Panc1 (cell line): ENCODE results near the gene EIF4E1B.

Experiments
- POLR2AphosphoS5 ChIP-seq: IDR thresholded peaks from 2 replicates; pipeline ENCODE4 v1.6.1; 2012; ENCODE audit warnings: mild to moderate bottlenecking, low read depth, low read length, moderate library complexity
- SIN3A ChIP-seq: IDR thresholded peaks from 2 replicates; pipeline ENCODE4 v1.6.1; 2012; ENCODE audit warnings: low read depth, mild to moderate bottlenecking, low read length, moderate library complexity, borderline replicate concordance; ENCODE audit not compliant: insufficient read depth
- TF ChIP-seq, protein P1 (sequence below): fragments of 450-650 bp; IDR thresholded peaks from 2 replicates; pipeline ENCODE4 v1.5.1; 2017; ENCODE audit warnings: mild to moderate bottlenecking
- TF ChIP-seq, protein P2 (sequence below), 2 experiments: IDR thresholded peaks; 2 replicates each; pipeline ENCODE4 v1.6.1; 2011 to 2012; ENCODE audit warnings: low read depth in 2 of 2, control low read depth in 1 of 2, low read length in 1 of 2, mild to moderate bottlenecking in 1 of 2, moderate library complexity in 1 of 2; ENCODE audit not compliant: insufficient read depth in 1 of 2

DNA sequence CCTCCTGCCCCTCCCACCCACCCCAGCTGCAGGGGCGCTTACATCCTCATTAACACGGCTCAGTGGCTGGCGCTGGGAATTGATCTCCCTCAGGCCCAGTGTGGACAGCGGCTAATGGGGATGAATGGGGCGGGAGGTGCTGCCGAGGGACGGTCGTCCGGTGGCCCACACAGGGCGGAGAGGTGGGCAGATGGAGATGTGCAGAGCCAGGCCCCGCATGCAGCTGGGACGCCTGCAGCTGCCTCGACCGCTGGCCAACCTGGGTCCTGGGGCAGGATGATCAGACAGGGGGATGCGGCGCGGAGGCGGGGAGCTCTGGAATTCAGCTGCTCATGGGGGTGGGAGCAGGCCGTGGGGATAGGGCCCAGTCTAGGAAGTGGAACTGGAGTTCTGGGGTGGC lies 34.4 kb downstream of the EIF4E1B start:
- TF ChIP-seq, protein P1, sequence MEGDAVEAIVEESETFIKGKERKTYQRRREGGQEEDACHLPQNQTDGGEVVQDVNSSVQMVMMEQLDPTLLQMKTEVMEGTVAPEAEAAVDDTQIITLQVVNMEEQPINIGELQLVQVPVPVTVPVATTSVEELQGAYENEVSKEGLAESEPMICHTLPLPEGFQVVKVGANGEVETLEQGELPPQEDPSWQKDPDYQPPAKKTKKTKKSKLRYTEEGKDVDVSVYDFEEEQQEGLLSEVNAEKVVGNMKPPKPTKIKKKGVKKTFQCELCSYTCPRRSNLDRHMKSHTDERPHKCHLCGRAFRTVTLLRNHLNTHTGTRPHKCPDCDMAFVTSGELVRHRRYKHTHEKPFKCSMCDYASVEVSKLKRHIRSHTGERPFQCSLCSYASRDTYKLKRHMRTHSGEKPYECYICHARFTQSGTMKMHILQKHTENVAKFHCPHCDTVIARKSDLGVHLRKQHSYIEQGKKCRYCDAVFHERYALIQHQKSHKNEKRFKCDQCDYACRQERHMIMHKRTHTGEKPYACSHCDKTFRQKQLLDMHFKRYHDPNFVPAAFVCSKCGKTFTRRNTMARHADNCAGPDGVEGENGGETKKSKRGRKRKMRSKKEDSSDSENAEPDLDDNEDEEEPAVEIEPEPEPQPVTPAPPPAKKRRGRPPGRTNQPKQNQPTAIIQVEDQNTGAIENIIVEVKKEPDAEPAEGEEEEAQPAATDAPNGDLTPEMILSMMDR: no peak
- TF ChIP-seq POLR2AphosphoS5 (no peak), SIN3A (no peak)
- TF ChIP-seq, protein P2, sequence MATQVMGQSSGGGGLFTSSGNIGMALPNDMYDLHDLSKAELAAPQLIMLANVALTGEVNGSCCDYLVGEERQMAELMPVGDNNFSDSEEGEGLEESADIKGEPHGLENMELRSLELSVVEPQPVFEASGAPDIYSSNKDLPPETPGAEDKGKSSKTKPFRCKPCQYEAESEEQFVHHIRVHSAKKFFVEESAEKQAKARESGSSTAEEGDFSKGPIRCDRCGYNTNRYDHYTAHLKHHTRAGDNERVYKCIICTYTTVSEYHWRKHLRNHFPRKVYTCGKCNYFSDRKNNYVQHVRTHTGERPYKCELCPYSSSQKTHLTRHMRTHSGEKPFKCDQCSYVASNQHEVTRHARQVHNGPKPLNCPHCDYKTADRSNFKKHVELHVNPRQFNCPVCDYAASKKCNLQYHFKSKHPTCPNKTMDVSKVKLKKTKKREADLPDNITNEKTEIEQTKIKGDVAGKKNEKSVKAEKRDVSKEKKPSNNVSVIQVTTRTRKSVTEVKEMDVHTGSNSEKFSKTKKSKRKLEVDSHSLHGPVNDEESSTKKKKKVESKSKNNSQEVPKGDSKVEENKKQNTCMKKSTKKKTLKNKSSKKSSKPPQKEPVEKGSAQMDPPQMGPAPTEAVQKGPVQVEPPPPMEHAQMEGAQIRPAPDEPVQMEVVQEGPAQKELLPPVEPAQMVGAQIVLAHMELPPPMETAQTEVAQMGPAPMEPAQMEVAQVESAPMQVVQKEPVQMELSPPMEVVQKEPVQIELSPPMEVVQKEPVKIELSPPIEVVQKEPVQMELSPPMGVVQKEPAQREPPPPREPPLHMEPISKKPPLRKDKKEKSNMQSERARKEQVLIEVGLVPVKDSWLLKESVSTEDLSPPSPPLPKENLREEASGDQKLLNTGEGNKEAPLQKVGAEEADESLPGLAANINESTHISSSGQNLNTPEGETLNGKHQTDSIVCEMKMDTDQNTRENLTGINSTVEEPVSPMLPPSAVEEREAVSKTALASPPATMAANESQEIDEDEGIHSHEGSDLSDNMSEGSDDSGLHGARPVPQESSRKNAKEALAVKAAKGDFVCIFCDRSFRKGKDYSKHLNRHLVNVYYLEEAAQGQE (IDR thresholded peaks at IDR 0.05; ENCODE audit: insufficient read depth in 1 of 2, low read depth in 2 of 2, low read length in 1 of 2): no peak
